Measurements from ENCODE around the gene ZNF784. TPM values are rescaled to one million over a fixed set of nuclear protein-coding genes. Genes with fewer than 3 reads are reported as not detected.

ZNF784 gene
- total and polyA plus RNA-seq, 2 of the 13 experiments (the other 11 are each of a cell fraction or from before 2014, with no cell fraction given): 4.1 to 4.2 TPM

DNA sequence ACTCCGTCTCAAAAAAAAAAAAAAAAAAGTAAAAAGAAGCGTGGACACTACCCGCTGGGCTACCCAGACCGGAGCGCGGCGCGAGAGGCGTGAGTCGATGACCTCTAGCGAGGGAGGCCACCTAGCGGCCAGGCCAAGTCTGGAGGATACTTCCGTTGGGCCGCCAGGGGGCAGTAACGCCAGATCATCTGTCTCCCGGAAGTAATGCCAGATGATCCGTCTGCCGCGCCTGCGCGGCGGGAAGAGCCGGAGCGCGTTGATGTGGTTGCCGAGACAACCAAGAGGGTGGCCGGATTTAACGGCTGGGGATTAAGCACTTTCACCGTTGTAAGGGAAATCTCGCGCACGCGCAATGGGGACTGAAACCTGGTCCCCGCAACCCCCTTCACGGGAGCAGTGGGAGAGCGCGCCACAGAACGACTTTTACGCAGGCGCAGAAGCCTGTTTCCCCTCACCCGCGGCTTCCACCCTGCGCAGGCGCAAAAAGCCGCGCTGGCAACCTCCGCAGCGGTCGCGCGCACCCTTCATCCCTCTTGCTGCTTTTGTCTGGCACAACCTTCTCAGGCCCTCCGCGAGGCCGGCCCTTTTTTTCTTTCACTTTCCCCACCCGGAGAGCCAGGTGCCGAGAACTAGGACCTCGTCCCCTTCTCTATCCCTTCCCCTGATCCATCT is 29.4 kb upstream of the ZNF784 start (continued):
- TF ChIP-seq, protein P1, sequence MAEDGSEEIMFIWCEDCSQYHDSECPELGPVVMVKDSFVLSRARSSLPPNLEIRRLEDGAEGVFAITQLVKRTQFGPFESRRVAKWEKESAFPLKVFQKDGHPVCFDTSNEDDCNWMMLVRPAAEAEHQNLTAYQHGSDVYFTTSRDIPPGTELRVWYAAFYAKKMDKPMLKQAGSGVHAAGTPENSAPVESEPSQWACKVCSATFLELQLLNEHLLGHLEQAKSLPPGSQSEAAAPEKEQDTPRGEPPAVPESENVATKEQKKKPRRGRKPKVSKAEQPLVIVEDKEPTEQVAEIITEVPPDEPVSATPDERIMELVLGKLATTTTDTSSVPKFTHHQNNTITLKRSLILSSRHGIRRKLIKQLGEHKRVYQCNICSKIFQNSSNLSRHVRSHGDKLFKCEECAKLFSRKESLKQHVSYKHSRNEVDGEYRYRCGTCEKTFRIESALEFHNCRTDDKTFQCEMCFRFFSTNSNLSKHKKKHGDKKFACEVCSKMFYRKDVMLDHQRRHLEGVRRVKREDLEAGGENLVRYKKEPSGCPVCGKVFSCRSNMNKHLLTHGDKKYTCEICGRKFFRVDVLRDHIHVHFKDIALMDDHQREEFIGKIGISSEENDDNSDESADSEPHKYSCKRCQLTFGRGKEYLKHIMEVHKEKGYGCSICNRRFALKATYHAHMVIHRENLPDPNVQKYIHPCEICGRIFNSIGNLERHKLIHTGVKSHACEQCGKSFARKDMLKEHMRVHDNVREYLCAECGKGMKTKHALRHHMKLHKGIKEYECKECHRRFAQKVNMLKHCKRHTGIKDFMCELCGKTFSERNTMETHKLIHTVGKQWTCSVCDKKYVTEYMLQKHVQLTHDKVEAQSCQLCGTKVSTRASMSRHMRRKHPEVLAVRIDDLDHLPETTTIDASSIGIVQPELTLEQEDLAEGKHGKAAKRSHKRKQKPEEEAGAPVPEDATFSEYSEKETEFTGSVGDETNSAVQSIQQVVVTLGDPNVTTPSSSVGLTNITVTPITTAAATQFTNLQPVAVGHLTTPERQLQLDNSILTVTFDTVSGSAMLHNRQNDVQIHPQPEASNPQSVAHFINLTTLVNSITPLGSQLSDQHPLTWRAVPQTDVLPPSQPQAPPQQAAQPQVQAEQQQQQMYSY (CRISPR knock-in tag; IDR thresholded peaks at IDR 0.05): no peak; the same call in 1 of the 2 replicates
- TF ChIP-seq ZNF556 (CRISPR knock-in tag; IDR thresholded peaks at IDR 0.05; ENCODE audit: borderline replicate concordance) (peak; percentile 62), YY1 (IDR thresholded peaks at IDR 0.05; ENCODE audit: insufficient read depth, insufficient replicate concordance, low read depth, low read length) (peak; percentile 75), KDM5A (IDR thresholded peaks at IDR 0.05; ENCODE audit: borderline replicate concordance, low read length) (peak; percentile 77; the same call in 1 of the 2 replicates), ZNF24 (IDR thresholded peaks at IDR 0.05) (peak; percentile 39; the same call in 1 of the 2 replicates), ZNF501 (CRISPR knock-in tag; IDR thresholded peaks at IDR 0.05) (peak; percentile 93), ZNF274 (CRISPR knock-in tag; IDR thresholded peaks at IDR 0.05) (0 out of 2 replicates have a peak, but pooled peaks have one; percentile 42)
- TF ChIP-seq, protein P2, sequence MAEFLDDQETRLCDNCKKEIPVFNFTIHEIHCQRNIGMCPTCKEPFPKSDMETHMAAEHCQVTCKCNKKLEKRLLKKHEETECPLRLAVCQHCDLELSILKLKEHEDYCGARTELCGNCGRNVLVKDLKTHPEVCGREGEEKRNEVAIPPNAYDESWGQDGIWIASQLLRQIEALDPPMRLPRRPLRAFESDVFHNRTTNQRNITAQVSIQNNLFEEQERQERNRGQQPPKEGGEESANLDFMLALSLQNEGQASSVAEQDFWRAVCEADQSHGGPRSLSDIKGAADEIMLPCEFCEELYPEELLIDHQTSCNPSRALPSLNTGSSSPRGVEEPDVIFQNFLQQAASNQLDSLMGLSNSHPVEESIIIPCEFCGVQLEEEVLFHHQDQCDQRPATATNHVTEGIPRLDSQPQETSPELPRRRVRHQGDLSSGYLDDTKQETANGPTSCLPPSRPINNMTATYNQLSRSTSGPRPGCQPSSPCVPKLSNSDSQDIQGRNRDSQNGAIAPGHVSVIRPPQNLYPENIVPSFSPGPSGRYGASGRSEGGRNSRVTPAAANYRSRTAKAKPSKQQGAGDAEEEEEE (CRISPR knock-in tag; IDR thresholded peaks at IDR 0.05; ENCODE audit: borderline replicate concordance): no peak; the same call in 1 of the 2 replicates

All from HepG2 (cell line).